GM18507 (cell line): ENCODE results near the gene CELA2B.
"Not testable (repeated sequence)": the region's sequence is repeated elsewhere in the genome, so short reads cannot be mapped to it uniquely, and the experiment has no call there.

Source experiments
- DNase-seq: peaks from one replicate; pipeline ENCODE4 v3.0.0; 2011; ENCODE audit warnings: low read depth; ENCODE audit not compliant: insufficient read length; ENCODE audit errors: extremely low spot score
- FAIRE-seq: peaks from 2 replicates; lab custom pipeline; 2011; peaks lifted over from hg19 to GRCh38; lab: Jason Lieb, UNC

The CELA2B gene

GRCh38 chr1:15489052-15489736 lies 13.3 kb downstream of the CELA2B start:
- DNase-seq (no peak), FAIRE-seq (no peak)

GRCh38 chr1:15491010-15491409 lies 15.1 kb downstream of the CELA2B start:
- not testable (repeated sequence) for FAIRE-seq, DNase-seq

GRCh38 chr1:15492596-15492995 lies 16.7 kb downstream of the CELA2B start:
- no peak for FAIRE-seq
- DNase-seq = no peak

- no peak for DNase-seq
- no peak for FAIRE-seq
Observed at GRCh38 chr1:15493869-15494390, 18.0 kb downstream of the CELA2B start.

- DNase-seq (no peak), FAIRE-seq (no peak)
Observed at GRCh38 chr1:15500184-15501178, 24.6 kb downstream of the CELA2B start.

- FAIRE-seq = peak; percentile 59
- peak; percentile 53 for DNase-seq
Observed at GRCh38 chr1:15501208-15502032, 25.5 kb downstream of the CELA2B start.

GRCh38 chr1:15504436-15504835 lies 28.5 kb downstream of the CELA2B start:
- no peak for DNase-seq
- FAIRE-seq = no peak

- no peak for FAIRE-seq
- no peak for DNase-seq
Observed at GRCh38 chr1:15506831-15507230, 30.9 kb downstream of the CELA2B start.

GRCh38 chr1:15507278-15507677 lies 31.4 kb downstream of the CELA2B start:
- FAIRE-seq (no peak), DNase-seq (no peak)

- DNase-seq = no peak
- FAIRE-seq = no peak
Observed at GRCh38 chr1:15508700-15509487, 33.0 kb downstream of the CELA2B start.

GRCh38 chr1:15509586-15509985 lies 33.7 kb downstream of the CELA2B start:
- no peak for FAIRE-seq
- no peak for DNase-seq

GRCh38 chr1:15510611-15511405 lies 34.9 kb downstream of the CELA2B start:
- DNase-seq = no peak
- FAIRE-seq = no peak

- no peak for FAIRE-seq
- DNase-seq = no peak
Observed at GRCh38 chr1:15513192-15513591, 37.3 kb downstream of the CELA2B start.

- FAIRE-seq (no peak), DNase-seq (no peak)
Observed at GRCh38 chr1:15513919-15514318, 38.0 kb downstream of the CELA2B start.

GRCh38 chr1:15514557-15514956 lies 38.7 kb downstream of the CELA2B start:
- FAIRE-seq, DNase-seq: not testable (repeated sequence)

GRCh38 chr1:15515022-15515663 lies 39.2 kb downstream of the CELA2B start:
- DNase-seq (no peak), FAIRE-seq (no peak)

- DNase-seq (no peak), FAIRE-seq (no peak)
Observed at GRCh38 chr1:15519625-15520024, 43.7 kb downstream of the CELA2B start.
